Left ventricle myocardium superior (tissue), 1 donor: ENCODE data around the gene RPL27A. TPM values are rescaled to one million over a fixed set of nuclear protein-coding genes. Genes with fewer than 3 reads are reported as not detected.

Experiments used
- ATAC-seq: fragments of 200-7000 bp; cut with Tn5 transposase; one replicate; pipeline ENCODE4 v1.9.1; 2020; ENCODE audit warnings: mild to moderate bottlenecking, moderate library complexity
- DNase-seq: peaks from one replicate; pipeline ENCODE4 v3.0.0-alpha.2; 2020
- intact Hi-C: fragments of 100-400 bp; cut with micrococcal nuclease; formaldehyde crosslinking; loops from one replicate; pipeline ENCODE4 v1.11.0; 2022
- total RNA-seq: library from RNA; stranded (reverse); fragmentation: NEBNext Ultra II Directional; extraction: Animal tissue kit (Norgen Biotek cat#: 25700); gene quantifications from one replicate; pipeline ENCODE4 v1.2.1, GENCODE V29; 2021
- donor health status: DM: no; HTN: yes; CAD: no; lungs with severe emphysema.

RPL27A gene
- total RNA-seq, 1 donor from 2014 or later = 588 TPM

GRCh38 chr11:8732324-8732670 is 49.7 kb downstream of the RPL27A start:
- intact Hi-C loops = no loop called here
- DNase-seq (no peak), ATAC-seq (peak; percentile 4)

- peak; percentile 88 for DNase-seq
- intact Hi-C loops = no loop called here
These were observed 50.2 kb downstream of the RPL27A start for GRCh38 chr11:8732748-8733241.

GRCh38 chr11:8733852-8734251 is 51.3 kb downstream of the RPL27A start:
- no peak for DNase-seq
- intact Hi-C loops = no loop called here
- peak; percentile 39 for ATAC-seq

More at GRCh38 chr11:8732748-8733241, 50.2 kb downstream of the RPL27A start:
- peak; percentile 92 for ATAC-seq

- no peak for DNase-seq
- intact Hi-C loops = no loop called here
- ATAC-seq = peak; percentile 9
These were observed 52.5 kb downstream of the RPL27A start for GRCh38 chr11:8735094-8735493.

- DNase-seq (no peak), ATAC-seq (peak; percentile 32)
- intact Hi-C loops = no loop called here
These were observed 56.8 kb downstream of the RPL27A start for GRCh38 chr11:8739309-8739793.

Other genes with a start within 250 kb of the RPL27A start
- gene STK33, start 88.6 kb upstream of the RPL27A start, total RNA-seq = 22.4 TPM
- 2.6 TPM for gene TRIM66, start 127 bp upstream of the RPL27A start, total RNA-seq
- gene AKIP1, start 228.4 kb downstream of the RPL27A start, total RNA-seq = 24.8 TPM